Stimulated activated CD4-positive, alpha-beta T cell treated with anti-CD3 and anti-CD28 coated beads, TNF-alpha, amount 100 ng/mL, for 1 hour (primary cell): ENCODE results near the gene KNTC1.
A peak's percentile ranks its signal among the peaks of the same experiment; 100 is the strongest.
"Not testable (repeated sequence)": the region's sequence is repeated elsewhere in the genome, so short reads cannot be mapped to it uniquely, and the experiment has no call there.

Source experiments
- DNase-seq, 3 donors: peaks; one replicate each; pipeline ENCODE4 v3.0.0-alpha.2; 2020; ENCODE audit warnings: low read depth in 3 of 3, low spot score in 1 of 3

Gene KNTC1, protein sequence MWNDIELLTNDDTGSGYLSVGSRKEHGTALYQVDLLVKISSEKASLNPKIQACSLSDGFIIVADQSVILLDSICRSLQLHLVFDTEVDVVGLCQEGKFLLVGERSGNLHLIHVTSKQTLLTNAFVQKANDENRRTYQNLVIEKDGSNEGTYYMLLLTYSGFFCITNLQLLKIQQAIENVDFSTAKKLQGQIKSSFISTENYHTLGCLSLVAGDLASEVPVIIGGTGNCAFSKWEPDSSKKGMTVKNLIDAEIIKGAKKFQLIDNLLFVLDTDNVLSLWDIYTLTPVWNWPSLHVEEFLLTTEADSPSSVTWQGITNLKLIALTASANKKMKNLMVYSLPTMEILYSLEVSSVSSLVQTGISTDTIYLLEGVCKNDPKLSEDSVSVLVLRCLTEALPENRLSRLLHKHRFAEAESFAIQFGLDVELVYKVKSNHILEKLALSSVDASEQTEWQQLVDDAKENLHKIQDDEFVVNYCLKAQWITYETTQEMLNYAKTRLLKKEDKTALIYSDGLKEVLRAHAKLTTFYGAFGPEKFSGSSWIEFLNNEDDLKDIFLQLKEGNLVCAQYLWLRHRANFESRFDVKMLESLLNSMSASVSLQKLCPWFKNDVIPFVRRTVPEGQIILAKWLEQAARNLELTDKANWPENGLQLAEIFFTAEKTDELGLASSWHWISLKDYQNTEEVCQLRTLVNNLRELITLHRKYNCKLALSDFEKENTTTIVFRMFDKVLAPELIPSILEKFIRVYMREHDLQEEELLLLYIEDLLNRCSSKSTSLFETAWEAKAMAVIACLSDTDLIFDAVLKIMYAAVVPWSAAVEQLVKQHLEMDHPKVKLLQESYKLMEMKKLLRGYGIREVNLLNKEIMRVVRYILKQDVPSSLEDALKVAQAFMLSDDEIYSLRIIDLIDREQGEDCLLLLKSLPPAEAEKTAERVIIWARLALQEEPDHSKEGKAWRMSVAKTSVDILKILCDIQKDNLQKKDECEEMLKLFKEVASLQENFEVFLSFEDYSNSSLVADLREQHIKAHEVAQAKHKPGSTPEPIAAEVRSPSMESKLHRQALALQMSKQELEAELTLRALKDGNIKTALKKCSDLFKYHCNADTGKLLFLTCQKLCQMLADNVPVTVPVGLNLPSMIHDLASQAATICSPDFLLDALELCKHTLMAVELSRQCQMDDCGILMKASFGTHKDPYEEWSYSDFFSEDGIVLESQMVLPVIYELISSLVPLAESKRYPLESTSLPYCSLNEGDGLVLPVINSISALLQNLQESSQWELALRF (N-terminal part only)

DNA sequence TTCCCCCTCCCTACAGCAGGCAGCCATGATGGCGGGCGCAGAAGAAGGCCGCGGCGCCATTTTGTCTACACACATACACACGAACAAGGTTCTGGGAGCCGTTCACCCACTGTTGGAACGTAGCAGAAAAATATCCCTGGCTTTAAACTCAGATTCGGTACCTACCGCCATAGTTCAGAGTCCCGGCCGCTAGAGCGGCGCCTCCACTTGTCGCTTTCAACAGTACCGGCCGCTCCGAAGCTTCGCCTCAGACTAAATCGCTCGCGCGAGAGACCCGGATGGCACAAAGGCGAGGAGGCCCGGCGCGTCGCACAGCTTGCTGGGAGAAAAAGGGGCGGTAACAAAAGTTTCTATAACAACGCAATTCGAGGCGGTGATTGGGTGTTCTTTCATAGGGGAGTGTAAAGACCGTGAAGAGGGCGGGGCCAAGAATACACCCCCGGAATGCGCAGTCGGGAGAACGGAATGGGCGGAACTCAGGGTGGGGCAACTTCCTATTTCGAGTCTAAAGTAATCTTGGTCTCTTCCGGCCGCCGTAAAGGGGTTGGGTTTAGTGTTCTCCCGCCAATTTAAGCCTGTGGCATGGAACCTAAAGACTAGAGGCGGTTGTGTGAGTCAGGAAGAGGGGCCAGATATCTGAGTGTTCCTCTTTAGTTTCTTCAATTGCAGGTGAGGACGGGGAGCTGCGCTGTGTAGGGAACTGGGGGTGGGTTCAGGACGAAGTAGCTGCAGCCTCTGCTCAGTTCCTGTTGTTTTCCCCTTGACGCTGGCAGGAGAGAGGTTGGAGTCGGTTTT is at the start of gene KNTC1, which contains the start of gene RSRC2:
KNTC1 (plus strand) TSS at position 567 of the 795 bp plus-strand sequence. CDS start 2,815 bp downstream, outside the sequence.
RSRC2 (minus strand) TSS at position 254 of the 795 bp plus-strand sequence; CDS start at position 171, 83 bp downstream.
- peak; percentile 82 to 97 (median 96) for DNase-seq

DNA sequence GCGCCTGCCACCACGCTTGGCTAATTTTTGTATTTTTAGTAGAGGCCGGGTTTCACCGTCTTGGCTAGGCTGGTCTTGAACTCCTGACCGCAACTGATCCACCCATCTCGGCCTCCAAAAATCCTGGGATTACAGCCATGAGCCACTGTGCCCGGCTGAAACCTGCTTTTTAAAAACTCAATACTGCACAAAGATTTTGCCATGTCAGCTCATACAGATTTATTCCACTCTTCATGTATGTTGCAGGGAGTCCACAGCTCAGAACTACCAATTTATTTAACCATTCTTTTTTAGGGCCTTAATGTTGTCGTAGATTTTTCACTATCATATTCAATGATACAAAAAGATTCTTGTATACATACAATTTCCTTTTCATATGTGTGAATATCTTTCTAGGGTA is 46.3 kb upstream of the KNTC1 start:
- DNase-seq: no peak

DNA sequence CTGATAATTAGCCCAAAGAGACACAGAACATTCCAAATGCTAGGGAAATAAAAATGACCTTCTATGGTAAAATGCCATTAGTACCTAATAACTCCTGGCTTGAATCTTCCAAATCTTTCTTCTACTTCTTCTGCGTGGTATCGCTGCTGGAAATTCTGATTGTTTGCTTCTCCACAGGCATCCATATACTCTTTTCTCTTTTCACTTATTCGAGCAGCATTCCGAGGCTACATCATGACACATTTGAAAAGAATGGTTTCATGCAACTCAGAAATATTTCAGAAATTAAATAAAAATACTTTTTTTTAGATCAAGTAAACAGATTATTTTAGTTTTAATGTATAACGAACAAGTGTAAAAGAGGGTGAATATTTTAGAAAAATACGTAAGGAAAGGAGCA is 45.2 kb upstream of the KNTC1 start:
- DNase-seq: no peak

DNA sequence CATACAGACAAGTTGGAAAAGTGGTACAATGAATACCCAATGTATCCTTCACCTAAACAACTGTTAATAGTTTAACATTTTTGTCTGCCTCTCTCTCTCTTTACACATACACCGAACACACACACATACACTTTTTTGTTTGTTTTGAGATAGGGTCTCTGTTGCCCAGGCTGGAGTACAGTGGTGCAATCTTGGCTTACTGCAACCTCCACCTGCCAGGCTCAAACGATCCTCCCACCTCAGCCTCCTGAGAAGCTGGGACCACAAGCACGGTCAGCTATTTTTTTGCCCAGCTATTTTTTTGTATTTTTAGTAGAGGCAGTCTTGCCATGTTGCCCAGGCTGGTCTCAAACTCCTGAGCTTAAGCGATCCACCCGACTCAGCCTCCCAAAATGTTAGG is 43.1 kb upstream of the KNTC1 start:
- no peak for DNase-seq

DNA sequence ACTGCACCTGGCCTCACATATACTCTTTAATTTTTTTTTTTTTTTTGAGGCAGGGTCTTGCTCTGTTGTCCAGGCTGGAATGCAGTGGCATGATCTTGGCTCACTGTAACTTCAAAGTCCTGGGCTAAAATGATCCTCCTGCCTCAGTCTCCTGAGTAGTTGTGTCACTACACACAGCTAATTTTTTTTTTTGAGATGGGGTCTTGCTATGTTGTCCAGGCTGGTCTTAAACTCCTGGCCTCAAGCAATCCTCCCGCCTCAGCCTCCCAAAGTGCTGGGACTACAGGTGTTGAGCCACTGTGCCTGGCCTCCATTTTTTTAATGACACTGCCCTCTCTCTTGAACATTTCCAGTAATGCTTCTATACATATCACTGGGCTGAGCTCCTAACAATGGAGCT is 42.7 kb upstream of the KNTC1 start:
- DNase-seq: not testable (repeated sequence)

DNA sequence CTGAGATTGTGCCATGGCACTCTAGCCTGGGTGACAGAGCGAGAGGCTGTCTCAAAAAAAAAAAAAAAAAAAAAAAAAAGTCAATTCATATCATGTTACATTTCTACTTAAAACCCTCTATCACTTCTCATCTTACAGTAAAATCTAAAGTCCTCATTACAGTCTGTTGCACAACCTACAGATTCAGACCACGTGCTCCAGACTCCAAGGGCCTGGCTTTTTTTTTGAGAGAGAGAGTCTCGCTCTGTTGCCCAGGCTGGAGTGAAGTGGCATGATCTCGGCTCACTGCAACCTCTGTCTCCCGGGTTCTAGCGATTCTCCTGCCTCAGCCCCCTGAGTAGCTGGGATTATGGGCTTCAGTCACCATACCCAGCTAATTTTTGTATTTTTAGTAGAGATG is 40.7 kb upstream of the KNTC1 start:
- DNase-seq: not testable (repeated sequence)

DNA sequence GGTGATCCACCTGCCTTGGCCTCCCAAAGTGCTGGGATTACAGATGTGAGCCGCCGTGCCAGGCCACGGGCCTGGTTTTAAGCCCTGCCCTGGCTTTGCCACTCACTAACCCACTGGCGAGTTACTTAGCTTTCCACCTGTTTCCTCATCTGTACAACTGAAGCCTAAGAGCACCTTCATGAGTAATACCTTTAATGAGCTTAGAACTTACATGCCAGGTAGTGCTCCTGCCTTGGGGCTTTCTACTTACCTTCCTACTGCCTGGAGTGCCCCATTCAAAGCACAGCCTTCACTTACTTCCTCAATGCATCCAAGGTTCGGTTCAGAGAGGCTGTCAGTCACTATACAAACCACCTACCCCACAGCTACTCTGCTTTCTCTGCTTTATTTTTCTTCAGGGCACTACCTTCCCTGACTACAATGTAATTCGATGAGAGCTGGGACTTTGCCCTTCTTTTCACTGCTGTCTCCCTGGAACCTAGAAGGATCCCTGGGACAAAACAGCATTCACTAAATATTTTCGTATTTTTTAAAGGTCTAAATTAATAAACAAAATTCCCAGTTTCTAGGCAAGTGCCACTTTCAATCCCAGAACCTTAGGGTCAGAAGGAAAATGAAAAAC is 40.1 kb upstream of the KNTC1 start:
- DNase-seq: no peak

DNA sequence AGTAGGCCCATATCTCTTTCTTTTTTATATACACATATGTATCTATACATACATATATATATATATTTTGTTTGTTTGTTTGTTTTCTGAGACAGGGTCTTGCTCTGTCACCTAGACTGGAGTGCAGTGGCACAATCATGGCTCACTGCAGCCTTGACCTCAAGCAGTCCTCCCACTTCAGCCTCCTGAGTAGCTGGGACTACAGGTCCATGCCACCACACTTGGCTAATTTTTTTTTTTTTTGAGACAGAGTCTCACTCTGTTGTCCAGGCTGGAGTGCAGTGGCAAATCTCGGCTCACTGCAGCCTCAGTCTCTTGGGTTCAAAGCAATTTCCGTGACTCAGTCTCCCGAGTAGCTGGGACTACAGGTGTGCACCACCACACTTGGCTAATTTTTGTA is 39.2 kb upstream of the KNTC1 start:
- DNase-seq: not testable (repeated sequence)

DNA sequence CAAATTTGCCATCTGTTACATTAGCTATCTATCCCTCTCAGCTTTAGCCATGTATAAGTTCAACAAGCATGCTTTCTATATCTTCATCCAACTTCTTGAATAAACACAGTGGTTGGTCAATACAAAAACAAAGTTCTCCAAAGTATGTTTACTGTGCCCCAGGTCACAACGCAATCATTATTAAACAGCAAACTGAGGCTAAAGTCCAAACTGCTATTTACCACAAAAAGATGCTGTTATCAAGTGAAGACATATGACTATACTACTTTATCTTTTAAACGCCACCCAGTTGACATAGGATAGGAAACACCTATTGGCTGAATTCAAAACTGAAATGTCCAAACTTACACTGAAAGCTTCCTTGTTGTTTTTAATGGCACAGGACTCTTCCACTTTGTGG is 38.0 kb upstream of the KNTC1 start:
- no peak for DNase-seq

DNA sequence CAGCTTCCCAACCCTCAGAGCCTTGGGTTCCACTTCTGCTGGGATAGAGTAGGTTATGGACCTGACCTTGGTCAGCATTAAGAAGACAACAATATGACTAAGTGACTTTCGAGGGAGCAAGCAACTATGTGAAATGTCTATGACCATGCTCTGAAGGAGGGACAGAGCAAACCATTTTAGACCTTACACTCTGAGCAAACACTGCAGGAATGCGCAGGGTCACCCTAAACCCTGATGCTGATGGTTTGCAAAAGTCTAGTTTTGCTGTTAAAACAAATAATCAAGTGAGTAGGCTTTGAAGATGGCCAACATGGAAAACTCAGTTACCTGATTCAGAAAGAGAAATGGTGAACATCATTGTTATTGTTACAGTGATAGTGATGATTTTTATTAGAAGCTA is 35.1 kb upstream of the KNTC1 start:
- no peak for DNase-seq

DNA sequence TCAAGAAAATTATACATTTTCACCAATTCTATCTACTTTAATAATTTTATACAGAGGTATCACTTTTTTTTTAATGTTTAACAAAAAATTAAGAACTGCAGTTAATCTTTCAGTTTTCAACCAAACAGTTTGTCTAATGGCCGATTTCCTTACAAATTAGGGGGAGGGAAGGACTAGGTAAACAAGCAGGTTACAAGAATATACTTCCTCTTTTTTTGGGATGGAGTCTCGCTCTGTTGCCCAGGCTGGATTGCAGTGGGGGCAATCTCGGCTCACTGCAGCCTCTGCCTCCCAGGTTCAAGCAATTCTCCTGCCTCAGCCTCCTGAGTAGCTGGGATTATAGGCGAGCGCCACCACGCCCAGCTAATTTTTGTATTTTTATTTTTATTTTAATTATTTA is 33.8 kb upstream of the KNTC1 start:
- not testable (repeated sequence) for DNase-seq

DNA sequence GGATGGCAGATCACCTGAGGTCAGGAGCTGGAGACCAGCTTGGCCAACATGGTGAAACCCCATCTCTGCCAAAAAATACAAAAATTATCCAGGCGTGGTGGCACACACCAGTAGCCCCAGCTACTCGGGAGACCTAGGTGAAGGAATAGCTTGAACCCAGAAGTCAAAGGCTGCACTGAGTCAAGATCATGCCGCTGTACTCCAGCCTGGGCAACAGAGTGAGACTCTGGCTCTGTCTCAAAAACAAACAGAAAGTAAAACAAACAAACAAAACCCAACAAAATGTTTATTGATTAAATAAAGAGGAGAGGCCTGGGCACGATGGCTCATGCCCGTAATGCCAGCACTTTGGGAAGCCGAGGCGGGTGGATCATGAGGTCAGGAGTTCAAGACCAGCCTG is 31.8 kb upstream of the KNTC1 start:
- no peak for DNase-seq

DNA sequence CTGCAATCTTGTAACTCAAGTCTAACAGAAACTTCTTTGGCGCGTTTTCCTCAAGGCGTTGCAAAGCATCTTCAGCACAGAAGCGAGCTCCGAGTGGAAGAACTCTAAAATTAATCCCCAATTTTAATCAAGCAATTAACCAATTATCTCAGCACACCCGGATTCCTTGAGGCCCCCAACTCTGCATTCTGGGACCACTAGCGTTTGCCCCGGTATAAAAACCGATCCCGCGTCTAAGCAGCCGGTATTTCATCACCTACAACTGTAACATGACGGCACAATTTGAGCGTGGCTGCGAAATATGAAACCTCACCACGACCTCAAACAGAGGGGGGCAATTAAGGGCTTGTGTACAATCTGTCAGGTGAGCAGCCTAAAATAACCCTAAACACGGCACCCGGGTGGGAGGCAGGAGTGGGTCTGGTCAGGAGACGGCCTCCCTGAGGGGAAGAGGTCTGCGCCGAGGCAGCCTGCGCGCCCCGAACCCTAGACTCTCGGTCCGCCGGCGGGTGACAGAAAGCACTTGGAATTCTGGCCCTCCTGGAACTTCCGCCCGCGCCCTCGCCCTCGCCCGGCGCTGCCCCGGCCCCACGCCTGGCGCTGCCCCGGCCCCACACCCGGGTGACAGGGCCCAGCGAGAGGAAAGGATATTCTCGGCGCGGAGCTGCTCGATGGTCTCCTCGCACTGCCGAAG is 26.9 kb upstream of the KNTC1 start:
- DNase-seq: peak in 2 of 3 donors; percentile 3 to 12

DNA sequence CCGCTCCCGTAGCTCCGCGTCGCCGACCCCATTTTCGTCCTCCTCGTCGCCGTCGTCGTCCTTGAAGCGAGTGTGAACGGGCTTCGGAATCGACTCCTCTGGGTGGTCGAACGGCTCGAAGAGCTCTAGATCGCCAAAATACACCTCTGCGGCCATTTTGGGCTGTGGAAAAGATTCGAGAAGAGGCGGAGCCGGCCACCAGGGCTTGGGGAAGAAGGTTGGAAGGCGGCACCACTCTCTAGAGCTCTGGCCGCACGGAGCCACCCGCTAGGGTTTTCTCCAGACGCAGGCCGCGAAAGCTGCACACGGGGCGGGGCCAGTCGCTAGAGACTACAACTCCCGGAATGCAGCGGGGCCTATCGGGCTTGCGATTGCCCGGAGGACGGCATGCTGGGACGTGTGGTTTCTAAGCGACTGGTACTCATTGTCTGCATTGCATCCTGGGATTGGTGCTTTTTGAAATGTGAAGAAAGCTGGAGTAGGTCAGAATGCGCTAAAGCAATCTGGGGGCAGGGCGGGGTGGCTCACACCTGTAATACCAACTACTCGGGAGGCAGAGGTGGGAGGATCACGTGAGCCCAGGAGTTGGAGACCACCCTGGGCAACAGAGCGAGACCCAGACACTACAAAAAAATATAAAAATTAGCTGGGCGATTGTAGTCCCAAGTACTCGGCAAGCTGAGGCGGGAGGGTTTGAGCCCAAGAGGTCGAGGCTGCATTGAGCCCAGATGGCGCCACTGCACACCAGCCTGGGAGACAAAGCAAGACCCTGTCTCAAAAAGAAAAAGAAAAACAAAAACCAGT is 26.2 kb upstream of the KNTC1 start, which contains the start of gene ZCCHC8:
ZCCHC8 (minus strand) TSS at position 248 of the 804 bp plus-strand sequence; CDS start at position 156, 92 bp downstream.
- peak; percentile 89 to 92 (median 91) for DNase-seq

DNA sequence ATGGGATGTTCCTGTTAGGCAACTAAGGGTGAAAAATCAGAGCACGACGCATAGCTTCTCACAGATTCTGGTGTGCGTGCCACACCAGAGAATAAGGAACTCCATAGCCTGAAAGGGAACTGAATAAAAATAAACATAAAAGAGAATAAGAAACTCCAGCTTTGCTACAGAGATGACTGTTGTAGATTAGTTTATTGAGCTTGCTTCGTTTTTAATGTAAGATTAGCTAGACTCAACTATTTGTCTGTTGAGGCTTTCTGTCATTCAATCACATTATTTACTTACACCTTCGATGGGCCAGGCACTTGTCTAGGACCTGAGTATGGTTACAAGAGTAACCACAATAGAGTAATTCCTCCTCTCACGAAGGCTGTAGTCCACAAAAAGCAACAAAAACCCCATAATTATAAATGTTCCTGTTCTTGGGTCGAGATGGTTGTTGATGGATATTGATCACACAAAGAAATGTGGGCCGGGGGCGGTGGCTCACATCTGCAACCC is 25.5 kb upstream of the KNTC1 start:
- no peak for DNase-seq

DNA sequence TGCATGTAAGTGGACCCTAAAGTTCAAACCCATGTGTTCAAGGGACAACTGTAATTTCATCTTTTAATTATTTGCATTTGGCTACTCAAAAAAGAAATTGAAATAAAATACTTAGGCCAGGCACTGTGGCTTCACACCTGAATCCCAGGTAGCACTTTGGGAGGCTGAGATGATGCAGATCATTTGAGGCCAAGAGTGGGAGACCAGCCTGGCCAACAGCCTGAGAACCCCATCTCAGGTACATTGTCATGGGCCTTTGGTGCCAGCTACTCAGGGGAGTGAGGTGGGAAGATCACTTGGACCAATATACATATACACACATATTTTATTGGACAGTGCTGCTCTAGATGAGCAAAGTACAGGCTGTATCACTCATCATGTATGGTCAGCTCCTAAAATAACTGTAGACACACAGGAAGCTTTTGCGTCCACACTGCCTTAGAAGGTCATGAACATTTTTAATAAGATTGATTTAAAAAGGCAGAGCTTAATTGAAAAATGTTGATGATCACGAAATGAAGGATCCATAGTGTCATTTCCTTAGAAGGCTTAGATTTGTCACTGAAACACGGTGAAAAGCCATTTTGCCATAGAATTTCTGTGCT is 23.8 kb upstream of the KNTC1 start:
- DNase-seq: no peak

DNA sequence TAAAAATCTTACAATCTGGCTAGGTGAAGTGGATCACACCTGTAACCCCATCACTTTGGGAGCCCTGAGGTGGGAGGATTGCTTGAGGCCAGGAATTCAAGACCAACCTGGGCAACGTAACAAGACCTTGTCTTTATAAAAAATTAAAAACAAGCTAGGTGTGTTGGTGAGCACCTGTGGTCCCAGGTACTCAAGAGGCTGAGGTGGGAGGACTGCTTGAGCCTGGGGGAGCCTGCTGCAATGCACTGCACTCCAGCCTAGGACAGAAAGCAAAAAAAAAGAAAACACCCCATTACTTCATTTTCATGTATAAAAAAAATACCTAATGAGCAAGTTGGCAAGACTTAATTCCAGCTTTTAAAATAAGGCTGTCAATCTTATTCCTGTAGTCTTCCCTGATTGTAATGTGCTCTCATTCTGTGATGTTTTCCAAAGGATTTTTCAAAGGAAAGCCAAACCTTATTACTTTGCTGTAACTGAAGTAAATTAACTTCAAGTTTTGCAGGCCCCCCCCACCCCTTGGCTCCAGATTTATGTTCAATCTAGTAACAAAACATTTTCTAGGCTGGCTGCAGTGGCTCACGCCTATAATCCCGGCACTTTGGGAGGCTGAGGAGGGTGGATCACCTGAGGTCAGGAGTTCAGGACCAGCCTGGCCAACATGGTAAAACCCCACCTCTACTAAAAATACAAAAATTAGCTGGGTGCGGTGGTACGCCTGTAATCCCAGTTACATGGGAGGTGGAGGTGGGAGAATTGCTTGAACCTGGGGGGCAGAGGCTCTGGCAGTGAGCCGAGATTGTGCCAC is 23.1 kb upstream of the KNTC1 start:
- no peak for DNase-seq
